Nephron progenitor cell (in vitro differentiated cells): ENCODE data around the gene GSG1L.

Experiments used
- DNase-seq: peaks from one replicate; pipeline ENCODE4 v3.0.0; 2021
- H3K27ac Mint-ChIP-seq: 2 replicates; pipeline ENCODE4 v1.8.0; 2021; ENCODE audit warnings: mild to moderate bottlenecking, moderate library complexity, mixed read lengths
- H3K27me3 Mint-ChIP-seq: 2 replicates; pipeline ENCODE4 v1.8.0; 2021; ENCODE audit warnings: mild to moderate bottlenecking, low read depth, mixed read lengths; ENCODE audit not compliant: poor library complexity
- H3K36me3 Mint-ChIP-seq: 2 replicates; pipeline ENCODE4 v1.8.0; 2021; ENCODE audit warnings: low read depth, mixed read lengths
- H3K4me1 Mint-ChIP-seq: 2 replicates; pipeline ENCODE4 v1.8.0; 2021; ENCODE audit warnings: mixed read lengths
- H3K4me3 Mint-ChIP-seq: 2 replicates; pipeline ENCODE4 v1.8.0; 2021; ENCODE audit warnings: mild to moderate bottlenecking, moderate library complexity, mixed read lengths
- H3K9me3 Mint-ChIP-seq: 2 replicates; pipeline ENCODE4 v1.8.0; 2021; ENCODE audit warnings: mild to moderate bottlenecking, moderate library complexity, mixed read lengths
- TF ChIP-seq, protein P1 (sequence below): fragments of 200-600 bp; sonication (generic); IDR thresholded peaks from 2 replicates; pipeline ENCODE4 v1.5.0; 2021; ENCODE audit warnings: antibody characterized with exemption

GSG1L gene

DNA sequence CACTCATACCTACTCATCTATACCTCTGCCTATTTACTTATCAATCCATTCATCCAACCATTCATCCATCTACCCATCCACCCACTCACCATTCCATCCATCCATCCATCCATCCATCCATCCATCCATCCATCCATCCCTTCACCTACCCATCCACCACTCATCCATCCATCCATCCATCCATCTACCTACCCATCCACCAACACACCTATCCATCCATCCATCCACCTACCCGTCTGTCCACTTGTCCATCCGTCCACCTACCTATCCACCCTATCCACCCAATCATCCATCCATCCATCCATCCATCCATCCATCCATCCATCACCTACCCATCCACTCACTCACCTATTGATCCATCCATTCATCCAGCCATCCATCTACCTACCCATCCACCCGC is 235.7 kb downstream of the GSG1L start:
- Mint-ChIP-seq H3K9me3 (peaks cover 19% of the 10 kb centered on the region), H3K27ac (no peak overlapping the region), H3K36me3 (no peaks in the 10 kb centered on the region), H3K4me1 (peaks cover 10% of the 10 kb centered on the region), H3K4me3 (no peak overlapping the region), H3K27me3 (peaks cover 18% of the 10 kb centered on the region)
- TF ChIP-seq, protein P1, sequence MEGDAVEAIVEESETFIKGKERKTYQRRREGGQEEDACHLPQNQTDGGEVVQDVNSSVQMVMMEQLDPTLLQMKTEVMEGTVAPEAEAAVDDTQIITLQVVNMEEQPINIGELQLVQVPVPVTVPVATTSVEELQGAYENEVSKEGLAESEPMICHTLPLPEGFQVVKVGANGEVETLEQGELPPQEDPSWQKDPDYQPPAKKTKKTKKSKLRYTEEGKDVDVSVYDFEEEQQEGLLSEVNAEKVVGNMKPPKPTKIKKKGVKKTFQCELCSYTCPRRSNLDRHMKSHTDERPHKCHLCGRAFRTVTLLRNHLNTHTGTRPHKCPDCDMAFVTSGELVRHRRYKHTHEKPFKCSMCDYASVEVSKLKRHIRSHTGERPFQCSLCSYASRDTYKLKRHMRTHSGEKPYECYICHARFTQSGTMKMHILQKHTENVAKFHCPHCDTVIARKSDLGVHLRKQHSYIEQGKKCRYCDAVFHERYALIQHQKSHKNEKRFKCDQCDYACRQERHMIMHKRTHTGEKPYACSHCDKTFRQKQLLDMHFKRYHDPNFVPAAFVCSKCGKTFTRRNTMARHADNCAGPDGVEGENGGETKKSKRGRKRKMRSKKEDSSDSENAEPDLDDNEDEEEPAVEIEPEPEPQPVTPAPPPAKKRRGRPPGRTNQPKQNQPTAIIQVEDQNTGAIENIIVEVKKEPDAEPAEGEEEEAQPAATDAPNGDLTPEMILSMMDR, result no peak
- no peak for DNase-seq

DNA sequence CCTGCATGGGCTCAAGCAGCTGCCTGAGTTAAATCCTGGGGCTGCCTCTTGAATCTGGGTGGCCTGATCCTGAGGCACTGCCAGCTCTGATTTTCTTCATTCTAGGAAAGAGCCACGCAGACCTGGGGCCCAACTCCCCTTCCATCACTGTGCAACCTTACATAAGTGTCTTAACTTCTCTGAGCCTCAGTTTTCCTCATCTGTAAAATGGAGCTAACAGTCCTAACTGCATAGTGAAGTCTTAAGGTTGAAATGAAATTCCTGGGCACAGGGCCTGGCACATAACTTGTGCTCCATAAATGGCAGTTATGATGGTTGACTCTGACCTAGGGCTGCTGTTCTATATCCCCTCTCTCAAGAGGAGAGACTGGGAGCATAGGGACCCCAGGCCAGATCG is 236.6 kb downstream of the GSG1L start:
- no peak for DNase-seq
- Mint-ChIP-seq H3K36me3 (no peaks in the 10 kb centered on the region), H3K27me3 (peaks cover 18% of the 10 kb centered on the region), H3K4me3 (no peak overlapping the region), H3K4me1 (peaks cover 11% of the 10 kb centered on the region), H3K27ac (no peak overlapping the region), H3K9me3 (peaks cover 19% of the 10 kb centered on the region)
- TF ChIP-seq, protein P1, result no peak

DNA sequence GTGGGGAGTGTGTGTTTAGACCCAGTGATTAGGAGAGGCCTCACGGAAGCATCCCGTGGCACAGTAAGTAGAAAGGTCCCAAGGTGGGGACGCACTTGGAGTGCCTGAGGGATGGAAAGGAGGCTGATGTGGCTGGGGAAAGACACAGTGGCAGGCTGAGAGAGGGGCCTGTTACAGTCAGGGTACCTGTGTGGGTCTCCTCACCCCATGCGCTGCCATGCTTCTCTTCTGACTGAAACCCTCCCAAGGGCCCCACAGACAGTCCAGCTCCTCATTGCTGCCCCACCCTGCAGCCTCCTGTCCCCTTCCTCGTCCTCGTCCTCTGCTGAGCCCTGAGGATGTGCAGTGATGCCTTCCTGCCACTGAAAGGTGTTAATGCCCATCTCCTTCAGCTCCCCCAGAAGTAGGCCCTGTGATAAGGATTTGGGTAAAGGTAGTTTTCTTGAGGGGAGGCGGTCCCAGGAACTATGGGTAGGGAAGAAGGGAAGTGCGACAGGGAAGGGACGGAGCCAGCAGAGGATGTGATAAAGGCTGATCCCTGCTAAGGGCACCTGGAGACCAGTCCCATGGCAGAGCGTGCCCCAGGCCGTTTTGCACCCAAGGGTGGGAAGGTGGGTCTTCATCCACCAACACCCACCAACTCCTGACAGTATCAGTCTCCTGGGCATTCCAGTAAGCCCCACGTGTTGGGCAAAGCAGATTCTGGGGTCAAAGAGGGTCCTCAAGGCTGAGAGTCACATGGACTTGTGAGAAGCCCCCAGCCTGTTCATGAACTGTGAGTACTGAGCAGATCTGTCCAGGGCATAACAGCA is 237.2 kb downstream of the GSG1L start:
- Mint-ChIP-seq H3K4me3 (no peak overlapping the region), H3K4me1 (peaks cover 11% of the 10 kb centered on the region), H3K27ac (no peak overlapping the region), H3K36me3 (no peaks in the 10 kb centered on the region), H3K27me3 (peaks cover 16% of the 10 kb centered on the region), H3K9me3 (peaks cover 18% of the 10 kb centered on the region)
- TF ChIP-seq, protein P1, result no peak
- DNase-seq, result no peak

DNA sequence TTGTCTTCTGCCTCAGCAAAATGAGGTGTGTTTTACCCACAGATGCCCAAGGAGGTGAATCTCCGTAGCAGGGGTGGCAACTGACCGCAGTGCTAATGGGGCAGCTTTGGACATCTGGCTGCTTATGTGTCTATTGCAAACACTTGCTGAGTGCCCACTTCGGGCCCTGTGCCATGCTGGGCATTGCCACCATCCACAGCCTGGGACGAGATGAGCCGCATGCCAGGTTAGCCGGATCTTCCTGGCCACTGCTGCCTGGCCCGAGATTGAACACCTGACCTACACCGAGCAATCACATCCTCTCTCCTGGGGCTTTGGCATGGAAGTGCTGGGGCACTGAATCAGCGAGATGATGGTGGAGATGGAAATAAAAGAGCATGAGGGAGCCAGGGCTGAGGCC is 238.7 kb downstream of the GSG1L start:
- Mint-ChIP-seq H3K27ac (no peak overlapping the region), H3K36me3 (no peaks in the 10 kb centered on the region), H3K4me3 (no peak overlapping the region), H3K4me1 (peaks cover 14% of the 10 kb centered on the region), H3K9me3 (peaks cover 9% of the 10 kb centered on the region), H3K27me3 (peaks cover 16% of the 10 kb centered on the region)
- DNase-seq, result no peak
- TF ChIP-seq, protein P1, result no peak

DNA sequence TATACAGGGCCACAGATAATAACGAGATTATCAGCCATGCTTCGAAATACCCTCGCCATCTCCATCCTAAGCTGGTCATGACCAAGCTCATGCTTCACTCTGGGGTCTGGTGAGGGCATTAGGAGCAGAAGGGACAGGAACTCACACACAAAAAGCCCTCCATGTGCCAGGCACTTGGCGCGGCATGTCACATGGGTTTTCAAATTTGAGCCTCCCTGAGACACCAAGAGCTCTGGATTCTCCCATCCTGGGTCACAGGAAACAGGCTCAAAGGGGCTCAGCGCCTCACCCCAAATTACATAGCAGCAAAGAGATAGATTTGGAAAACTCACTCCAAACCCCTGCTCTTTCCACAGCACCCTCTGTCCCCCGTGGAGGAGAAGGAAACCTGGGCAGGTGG is 239.5 kb downstream of the GSG1L start:
- no peaks in the 10 kb centered on the region for H3K36me3 Mint-ChIP-seq
- H3K4me3 Mint-ChIP-seq, result no peak overlapping the region
- TF ChIP-seq, protein P1, result no peak
- peaks cover 5% of the 10 kb centered on the region for H3K9me3 Mint-ChIP-seq
- H3K27ac Mint-ChIP-seq, result no peak overlapping the region
- no peak for DNase-seq
- H3K4me1 Mint-ChIP-seq, result peaks cover 14% of the 10 kb centered on the region
- peaks cover 16% of the 10 kb centered on the region for H3K27me3 Mint-ChIP-seq

DNA sequence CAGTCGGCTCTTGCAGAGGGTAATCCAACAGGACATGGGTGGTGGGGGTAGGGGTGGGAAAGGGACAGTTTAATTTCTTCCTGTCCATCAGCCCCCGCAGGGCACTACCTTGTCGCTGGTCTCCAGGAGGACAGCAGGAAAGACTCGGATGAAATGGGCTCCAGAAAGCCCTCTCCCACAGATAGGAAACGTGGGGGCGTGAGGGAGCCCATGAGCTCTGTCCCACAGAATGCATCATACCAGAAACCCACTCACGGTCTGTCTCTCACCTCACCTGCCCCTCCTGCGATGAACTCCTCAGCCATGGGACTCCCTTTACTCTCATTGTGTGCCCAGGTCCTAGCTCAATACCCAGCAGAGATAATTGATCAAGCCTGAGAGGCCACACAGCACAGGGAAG is 240.1 kb downstream of the GSG1L start:
- H3K4me3 Mint-ChIP-seq, result no peak overlapping the region
- no peaks in the 10 kb centered on the region for H3K36me3 Mint-ChIP-seq
- peaks cover 16% of the 10 kb centered on the region for H3K27me3 Mint-ChIP-seq
- TF ChIP-seq, protein P1, result no peak
- DNase-seq, result no peak
- H3K9me3 Mint-ChIP-seq, result no peaks in the 10 kb centered on the region
- H3K27ac Mint-ChIP-seq, result no peak overlapping the region
- peaks cover 14% of the 10 kb centered on the region for H3K4me1 Mint-ChIP-seq
